Activated CD4-positive, alpha-beta T cell treated with anti-CD3 and anti-CD28 coated beads for 48 hours (primary cell): ENCODE results near the gene AEBP1.
A peak's percentile ranks its signal among the peaks of the same experiment; 100 is the strongest.

Source experiments
- DNase-seq: peaks from one replicate; pipeline ENCODE4 v3.0.0-alpha.2; 2020

AEBP1 gene

DNA sequence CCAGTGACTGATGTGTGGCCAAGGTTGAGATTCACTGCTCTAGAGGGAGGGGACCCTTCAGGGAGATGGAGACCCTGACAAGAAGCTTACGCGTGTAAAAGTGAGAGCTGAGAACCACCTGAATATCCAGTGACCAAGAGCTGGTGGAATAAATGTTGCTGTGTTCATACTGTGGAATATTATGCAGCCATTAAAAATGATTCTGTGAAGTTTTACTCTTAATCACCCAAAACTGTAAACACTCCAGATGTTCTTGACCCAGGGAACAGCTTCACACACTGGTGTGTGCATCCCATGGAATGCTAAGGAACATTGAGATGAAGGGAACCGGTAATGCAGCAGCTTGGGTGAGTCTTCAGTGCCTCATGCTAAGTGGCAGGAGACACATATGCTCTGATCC lies 17.5 kb upstream of the AEBP1 start:
- no peak for DNase-seq

DNA sequence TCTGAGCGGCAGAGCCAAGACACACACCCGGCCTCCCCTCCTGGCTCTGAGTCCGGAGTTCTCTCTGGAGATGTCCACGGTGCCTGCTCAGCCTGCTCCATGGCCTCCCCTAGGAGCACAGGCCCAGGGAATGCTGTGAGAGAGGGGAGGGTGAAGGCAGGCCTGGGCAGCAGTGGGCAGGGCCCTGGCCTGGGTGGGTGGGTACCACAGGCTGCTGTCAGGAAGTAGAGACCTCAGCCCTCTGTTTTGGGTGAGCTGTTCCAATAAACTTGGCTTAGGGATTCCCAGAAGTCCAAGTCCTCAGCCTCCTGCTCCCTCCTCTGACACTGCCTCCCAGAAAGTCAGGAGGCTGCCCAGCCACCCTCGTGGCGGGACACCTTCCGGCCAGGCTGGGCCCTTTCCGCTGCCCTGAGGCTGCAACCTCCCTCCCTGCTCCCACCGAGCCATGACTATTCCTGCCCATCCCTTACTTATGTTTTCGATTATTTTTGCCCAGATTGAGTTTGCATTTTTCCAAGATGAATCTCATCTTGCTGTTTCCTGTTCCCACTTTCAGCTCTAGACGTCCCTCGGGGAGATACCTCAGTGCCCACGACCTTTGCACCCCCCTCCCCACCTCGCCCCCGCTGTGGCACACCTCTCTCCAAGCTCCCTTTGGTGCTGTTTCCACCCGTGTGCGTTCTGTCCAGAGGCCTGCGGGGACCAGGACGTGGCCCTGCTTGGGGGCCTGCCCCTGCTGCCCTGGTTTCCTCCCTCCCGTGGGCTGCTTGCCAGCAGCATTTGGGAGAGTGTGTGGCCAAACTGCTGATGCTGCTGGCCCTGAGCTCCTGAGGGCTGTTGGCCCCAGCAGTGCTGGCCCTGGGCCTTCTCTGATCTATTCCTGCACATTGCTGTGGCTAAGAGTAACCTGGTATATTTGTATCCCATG lies 16.0 kb upstream of the AEBP1 start:
- DNase-seq: no peak

DNA sequence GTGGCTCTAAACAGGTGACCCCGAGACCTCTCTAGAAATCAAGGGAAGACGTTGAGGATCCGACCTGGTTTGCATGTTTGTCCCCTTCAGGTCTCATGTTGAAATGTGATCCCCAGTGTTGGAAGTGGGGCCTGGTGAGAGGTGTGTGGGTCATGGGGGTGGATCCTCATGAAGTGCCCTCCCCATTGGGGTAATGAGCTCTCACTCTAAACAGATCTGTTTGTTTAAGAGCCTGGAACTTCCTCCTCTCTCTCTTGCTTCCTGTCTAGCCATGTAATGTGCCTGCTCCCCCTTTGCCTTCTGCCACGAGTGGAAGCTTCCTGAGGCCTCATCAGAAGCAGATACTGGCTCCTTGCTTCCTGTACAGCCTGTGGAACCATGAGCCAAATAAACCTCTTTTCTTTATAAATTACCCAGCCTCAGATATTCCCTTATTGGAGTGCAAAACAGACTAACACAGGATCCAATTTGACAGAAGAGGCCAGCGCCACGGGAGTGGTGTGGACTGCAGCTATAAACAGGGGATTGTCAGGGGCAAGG lies 11.0 kb upstream of the AEBP1 start:
- no peak for DNase-seq

DNA sequence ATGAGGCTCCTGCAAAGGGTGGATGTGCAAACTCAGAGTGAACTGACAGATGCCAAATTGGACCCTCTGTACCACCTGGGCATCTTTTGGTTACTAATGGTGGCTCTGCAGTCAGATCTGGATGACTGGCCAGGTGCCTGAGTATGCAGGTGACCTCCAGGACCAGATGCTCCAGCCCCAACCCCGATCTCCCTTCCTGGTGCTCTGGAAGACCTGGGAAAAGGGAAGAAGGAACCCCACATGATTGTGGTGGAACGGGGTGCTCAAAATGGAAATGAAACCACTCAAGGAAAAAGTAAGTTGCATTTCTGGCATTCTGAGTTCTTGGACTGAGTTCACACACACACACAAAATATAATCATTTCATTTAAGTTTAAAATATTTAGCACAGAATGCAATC lies 9.8 kb upstream of the AEBP1 start:
- no peak for DNase-seq

DNA sequence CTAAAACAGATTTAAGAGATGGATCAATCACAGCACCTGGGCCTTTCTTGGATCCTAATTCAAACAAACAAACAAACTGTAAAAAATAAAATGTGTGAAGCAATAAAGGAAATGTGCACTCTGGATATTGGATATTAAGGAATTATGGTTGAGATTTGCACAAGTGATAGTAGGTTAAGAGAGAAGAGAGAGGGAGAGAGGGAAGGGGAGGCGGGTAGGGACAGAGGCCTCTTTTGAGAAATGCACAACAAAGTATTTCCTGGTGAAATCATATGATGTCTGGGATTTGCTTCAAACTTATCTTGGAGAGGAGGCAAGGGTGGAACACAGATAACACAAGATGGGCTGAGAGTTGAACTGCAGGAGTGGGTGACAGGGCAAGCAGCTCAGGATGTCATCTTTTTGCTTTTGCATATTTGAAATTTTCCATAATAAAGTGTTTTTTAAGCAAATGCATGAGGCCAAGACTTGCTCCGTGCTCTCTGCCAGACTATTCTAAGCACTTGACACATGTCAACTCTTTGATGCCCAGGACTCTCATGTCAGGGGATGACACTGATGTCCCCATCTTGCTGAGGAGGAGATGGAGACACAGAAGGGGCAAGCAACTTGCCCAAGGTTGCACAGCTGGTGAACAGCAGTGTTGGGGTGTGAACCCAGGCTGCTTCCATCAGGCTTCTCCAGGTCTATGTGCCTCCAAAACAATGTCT lies 9.1 kb upstream of the AEBP1 start:
- no peak for DNase-seq

DNA sequence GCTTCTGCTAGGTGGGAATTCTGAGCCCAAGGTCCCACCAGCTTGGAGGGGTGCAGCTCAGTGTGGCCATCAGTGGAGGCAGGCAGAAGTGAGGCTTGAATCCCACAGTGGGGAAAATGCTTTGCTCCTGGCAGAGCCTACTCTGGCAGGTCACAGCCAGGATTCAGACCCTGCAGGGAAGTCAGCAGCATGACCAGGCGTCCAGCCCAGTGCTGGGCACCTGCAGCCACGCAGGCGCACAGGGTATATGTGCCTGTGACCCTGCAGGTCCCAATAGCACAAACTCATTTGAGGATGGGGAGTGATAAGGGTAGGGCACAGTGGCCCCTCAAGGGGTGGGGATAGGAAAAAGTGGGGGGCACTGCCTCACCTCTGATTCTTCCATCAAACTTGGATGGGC lies 8.4 kb upstream of the AEBP1 start:
- DNase-seq: no peak

DNA sequence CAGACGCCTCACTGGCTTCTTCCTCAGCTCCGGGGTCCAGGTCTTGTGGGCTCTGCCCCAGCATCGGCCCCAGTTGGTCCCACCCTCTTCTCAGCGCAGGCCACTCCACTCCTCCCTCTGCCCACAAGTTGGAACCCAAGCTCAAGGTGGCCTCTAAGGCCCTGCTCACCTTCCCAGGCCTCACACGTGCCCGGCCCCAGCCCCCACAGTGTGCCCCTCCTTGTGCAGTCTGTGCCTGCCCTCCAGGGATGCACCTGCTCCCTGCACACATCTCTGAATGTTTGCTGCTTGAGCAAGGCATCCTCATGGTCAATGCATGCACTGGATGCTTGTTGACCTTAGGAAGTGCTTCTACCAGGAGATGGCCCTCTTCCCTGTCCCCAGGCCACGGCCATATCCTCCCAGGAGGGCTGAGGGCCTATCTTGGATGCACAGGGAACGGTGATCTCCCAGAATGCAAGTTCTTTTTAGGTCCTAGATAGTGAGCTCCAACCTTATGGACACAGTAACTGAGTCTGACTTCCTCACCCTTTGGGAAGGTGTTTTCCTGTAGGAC lies 7.7 kb upstream of the AEBP1 start:
- DNase-seq: no peak

DNA sequence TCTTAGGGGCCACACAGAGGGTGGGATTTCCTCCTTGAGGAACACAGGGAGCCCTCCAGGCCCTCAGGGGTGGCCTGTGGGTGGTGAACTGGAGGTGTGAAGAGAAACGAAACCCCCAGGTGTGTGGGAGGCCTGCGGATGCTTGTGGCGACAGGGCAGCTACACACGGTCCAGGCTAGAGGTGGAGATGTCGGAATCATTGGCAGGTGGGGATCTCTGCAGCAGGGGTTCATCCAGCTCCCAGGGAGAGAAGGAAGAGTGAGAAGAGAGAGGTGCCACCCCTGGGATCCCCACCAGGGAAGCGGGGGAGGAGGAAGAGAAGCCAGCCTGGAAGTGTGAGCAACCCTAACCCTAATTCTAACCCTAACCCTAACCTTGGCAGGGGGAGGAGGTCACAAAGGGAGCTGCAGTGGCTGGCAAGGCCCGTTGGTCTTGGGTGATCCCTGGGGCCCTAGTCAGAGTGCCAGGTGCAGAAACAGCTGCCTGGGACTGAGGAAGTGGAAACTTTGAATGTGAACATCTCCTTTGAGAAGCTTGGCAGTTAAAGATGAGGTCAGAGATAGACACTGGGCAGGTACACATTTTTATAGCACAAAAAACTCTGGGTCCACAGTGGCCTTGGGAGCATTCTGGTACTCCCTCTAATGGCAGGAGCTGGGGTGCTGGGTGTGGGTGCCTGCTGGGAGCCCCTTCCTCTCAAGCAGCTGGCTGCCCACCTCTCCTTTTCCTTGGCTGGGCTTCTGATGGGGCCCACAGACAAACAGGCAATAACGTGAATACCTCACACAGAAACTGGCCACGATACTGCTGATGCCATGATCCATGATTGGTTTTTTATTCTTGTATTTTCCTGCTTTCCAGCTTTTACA lies 6.8 kb upstream of the AEBP1 start:
- peak; percentile 50 for DNase-seq

DNA sequence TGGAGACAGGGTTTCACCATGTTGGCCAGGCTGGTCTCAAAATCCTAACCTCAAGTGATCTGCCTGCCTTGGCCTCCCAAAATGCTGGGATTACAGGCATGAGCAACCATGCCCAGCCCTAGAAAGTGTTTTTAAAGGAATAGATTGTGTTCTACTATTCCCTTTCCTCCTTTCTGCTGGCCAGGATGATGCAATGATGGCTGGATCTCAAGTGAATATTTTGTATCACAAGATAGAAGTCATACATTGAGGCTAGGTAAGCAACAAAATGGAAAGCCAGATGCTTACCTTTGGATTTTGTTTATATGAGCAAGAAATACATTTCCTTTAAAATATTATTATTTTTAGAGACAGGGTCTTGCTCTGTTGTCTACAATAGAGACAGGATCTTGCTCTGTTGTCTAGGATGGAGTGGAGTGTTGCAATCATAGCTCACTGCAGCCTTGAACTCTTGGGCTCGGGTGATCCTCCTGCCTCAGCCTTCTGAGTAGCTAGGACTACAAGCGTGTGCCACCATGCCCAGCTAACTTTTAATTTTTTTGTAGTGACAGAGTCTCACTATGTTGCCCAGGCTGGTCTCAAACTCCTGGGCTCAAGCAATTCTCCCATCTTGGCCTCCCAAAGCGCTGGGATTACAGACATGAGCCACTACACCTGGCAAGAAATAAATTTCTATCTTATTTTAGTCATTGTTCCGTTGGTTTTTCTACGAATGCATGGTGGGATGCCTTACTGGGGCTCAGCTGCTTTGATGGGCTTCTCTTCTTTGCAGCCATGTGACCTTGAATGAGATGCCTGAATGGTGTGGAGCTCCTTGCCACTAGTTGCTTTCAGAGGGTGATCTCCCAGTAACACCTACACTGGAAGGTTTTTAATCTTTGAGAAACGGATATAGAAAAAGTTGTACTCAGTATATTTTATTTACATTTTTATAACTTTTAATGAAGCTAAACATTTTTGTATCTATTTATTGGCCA lies 5.8 kb upstream of the AEBP1 start:
- DNase-seq: no peak

DNA sequence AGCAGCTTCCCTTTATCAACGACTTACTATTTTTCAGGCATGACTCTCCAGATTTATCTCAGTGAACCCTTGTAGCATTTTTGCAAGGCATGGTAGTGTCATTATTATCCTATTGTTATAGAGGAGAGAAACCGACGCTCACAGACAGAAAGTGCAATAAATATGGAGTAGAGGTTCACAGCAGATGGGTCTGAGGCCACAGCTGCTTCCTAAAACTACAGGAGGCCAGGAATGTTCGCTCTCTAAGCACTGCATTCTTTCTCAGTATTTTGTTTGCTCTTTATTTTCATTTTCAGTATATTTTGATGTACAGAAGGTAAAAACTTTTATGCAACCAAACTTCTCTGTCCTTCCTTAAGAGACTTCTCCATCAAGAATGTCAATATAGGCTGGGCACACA lies 4.5 kb upstream of the AEBP1 start:
- DNase-seq: no peak

DNA sequence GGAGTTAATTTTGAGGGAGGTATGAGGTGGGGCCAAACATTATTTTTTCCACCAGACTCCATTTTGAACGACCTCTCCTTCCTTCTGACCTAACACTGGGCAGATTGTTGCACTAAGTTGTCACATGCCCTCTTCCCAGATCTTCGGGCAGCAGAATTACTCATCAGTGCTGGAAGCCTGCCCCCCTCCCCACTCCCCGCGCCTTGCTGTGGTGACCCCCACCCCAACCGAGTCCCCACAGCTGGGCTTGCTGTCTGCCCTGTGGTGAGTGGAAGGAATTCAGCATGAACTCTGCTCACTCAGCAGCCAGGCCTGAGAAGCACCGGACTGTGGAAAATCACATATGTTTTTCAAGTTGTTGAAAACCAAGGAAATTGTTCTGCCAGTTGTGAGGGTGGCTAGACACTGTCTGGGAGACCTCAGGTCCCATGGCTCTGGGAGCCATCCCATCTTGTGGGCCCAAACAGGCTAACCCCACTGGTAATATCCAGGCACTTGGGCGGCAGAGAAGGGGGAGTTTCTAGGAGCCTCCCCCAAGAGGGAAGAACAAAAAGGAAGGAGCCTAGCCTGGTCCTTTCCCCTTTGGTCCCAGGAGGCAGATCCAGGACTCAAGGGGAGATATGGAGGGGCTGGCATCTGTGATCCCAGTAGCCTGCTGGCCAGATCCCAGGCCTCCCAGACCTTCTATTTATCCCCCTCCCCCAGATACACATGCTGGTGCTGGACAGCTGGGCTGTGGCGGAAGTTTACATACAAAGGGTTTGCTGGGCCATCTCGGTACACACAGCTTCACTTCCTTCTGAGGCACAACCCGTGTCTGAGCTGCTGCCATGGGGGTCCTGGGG lies 3.5 kb upstream of the AEBP1 start:
- DNase-seq: no peak

DNA sequence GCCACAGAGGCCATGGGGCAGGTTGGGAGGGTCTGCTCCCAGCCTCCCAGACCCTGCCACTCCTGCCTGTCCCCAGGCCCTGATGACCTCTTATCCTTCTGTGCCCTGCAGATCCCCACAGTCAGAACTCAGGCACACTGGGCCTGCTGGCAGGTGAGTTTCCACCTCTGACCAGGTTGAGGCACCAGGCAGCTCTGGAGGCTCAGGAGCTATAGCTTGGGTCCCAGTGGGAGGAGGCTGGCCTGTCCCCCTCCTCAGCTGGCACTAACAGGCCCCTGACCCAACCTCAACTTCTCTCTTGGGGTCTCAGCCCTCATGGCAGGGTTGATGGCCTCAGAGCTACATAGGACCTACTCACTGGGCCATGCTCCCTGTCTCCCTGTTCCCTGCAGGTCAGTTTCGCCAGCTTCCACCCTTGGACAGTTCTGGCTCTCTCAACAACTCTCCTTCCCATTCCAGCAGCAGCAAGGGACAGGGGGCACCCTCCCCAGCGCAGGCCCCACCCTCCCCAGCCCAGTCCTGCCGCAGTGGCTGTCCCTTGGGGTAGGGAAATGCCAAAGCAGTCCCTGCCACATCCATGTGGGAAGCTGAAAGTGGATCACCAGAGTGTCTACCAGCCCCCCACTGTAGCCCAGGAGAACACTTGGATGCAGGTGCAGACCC lies 2.7 kb upstream of the AEBP1 start:
- no peak for DNase-seq

DNA sequence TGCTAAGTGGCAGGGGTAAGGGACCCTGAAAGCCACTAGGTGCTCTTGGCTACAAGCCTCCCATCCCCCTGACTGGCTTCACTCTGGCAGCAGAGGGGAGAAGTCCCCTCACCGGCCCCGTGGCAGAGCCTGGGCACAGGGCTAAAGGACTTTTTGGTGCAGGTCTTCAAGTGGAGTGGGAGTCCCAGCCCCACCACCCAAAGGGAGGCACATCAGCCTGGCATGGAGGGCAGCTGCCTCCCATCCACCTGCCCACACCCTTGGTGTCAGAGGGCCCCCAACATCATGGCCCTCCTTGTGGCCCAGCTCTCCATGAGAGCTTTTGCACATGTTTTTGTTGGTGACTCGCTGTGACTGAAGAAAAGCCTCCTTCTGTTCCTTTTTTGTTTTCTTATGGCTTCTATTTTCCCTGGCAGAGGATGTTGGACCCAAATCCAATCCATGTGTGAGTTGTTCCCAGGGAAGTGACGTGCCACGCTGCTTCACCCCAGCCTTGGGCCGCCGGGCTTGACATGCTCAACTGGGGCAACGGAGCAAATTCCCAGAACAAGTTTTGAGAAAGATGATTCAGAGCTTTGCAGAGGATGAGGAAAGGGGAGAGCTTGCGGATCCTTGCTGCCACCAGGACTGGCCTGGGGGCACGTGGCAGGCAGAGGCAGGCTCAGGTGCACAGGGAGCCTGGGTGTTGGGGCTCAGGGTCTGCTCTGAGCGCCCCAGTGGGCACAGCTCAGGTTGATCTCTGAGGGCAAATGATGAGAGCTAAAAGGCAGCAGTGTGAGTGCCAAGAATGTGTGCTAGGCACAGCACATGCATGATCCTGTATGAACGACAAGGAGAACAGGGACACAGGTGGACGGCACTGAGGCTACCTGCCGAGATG lies 1.9 kb upstream of the AEBP1 start:
- DNase-seq: no peak

DNA sequence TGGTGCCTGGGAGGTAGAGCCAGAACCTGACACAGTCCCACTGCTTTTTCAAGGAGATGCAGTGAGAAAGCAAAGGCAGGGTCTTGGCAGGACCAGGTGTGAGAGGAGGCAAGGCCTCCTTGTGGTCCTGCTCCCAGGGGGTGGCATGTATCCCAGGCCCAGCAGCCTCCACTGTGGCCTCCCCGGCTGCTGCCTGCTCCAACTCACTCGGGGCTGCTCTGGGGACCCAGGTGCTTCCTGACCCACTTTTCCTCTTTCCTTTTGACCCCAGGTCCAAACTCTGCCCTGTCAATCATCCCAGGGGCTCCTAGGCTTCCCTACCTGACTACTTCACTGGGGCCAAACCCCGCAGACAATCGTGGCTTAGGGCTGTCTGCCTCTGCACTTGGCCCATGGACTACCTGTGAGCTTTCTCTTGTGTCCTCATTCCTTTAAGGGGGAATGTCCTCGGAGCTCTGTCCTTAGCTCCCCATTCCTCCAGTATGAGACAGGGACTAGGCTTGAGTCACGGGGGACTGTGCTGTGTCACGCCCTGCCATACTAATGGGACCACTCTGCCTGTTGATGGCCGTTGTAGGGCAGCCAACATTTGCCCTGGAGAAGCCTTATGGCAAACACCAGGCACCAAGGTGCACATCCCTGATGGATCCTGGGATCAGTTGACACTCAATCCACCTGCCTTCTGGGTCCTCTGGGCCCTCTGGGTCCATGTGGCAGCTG lies 1.1 kb upstream of the AEBP1 start:
- no peak for DNase-seq

DNA sequence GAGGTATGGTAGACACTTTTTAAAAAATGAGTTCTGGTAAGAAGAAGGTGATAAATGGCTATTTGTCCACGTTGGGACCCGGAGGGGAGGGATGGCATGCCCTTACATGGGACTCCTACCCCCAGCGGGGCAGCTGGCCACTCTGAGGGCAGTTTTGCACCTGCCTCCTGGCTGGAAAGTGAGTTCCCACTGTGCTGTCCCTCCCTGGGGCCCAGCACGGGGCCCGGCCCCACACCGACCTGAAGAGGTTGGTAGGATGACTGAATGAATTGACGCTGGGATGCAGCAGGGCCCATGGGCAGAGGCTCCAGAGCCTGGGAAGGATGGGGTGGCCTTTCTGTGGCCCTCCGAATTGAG lies 601 bp upstream of the AEBP1 start:
- no peak for DNase-seq

DNA sequence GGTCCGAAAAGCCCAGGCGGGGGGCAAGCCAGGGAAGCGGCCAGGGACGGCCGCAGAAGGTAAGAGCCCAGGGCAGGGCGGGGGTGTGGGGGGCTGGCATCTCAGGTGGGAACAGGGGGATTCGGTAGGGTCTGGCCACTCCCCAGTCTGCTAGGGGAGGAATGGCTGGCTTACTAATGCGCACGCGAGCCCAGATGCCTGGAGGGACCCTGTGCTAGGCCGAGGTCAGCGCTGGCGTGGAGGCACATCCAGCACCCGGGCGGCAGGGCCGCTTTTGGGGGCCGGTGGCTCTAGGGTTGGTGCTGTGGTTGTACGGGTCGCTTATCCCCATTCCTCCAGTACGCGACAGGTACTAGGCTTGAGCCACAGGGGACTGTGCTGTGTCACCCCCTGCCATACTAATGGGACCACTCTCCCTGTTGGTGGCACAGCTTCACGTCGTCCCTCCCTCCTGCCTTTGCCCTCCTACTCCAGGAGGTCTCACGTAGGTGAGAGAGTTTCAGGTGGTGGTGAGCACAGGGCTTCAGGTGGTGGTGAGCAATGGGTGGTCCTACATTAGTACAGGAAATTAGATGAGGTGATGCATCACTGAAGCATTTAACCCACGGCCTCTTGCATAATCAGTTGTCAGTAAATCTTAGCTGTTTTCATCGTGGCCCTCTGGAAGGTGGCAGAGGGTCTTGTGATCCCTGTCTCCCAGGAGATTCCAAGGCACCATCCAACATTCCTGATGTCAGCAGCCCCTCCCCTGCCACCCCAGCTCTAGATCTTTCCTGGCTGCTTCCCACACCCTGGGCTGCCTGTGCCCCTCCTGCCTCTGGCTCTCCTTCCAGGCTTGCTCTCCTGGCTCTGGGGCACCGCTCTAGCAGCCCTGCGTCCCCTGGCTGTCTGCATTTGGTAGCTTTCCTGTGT lies 971 bp downstream of the AEBP1 start:
- DNase-seq: no peak

DNA sequence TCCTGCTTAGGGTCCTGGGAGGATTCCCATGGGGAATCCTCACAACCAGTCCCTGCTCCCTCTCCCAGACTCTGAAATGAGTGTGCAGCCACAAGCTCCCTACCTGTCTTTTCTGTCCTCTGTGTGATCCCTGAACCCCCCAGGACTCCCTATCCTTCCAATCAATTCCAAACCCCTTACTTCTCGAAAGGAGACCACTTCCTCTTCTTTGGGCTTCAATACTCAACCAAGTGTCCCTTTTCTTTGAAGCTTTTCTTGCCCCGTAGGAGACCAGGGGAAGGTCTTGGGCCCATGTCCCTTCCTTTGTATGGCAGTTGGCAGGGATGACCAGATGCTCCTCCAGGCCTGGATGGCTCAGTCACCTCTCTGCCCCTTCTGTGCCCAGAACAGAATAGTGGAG lies 1.7 kb downstream of the AEBP1 start:
- no peak for DNase-seq
